CD14-positive monocyte (primary cell): ENCODE measurements around the gene CASTOR2. TPM values are rescaled to one million over a fixed set of nuclear protein-coding genes. Genes with fewer than 3 reads are reported as not detected.

Experiments
- DNase-seq, 3 donors: peaks; one replicate each; pipeline ENCODE4 v3.0.0-alpha.2; 2011 to 2022
- H2AFZ ChIP-seq: 2 replicates; pipeline ENCODE4 v1.6.0; 2012; ENCODE audit warnings: mild to moderate bottlenecking, low read depth, low read length, inconsistent platforms; ENCODE audit not compliant: insufficient read depth, poor library complexity, severe bottlenecking
- H3K27ac ChIP-seq, 2 donors: 1 replicate in 1 of 2; 2 replicates in 1 of 2; pipeline ENCODE4 v1.5.1; 2012 to 2013; ENCODE audit warnings: low read length in 2 of 2, control low read depth in 1 of 2, inconsistent platforms in 1 of 2, low read depth in 1 of 2, mild to moderate bottlenecking in 1 of 2
- H3K27me3 ChIP-seq, 2 donors: one replicate each; pipeline versions ENCODE4 v1.6.0 to v1.6.1; 2011 to 2013; ENCODE audit warnings: low read length in 2 of 2; ENCODE audit not compliant: control insufficient read depth in 2 of 2, insufficient read depth in 2 of 2
- H3K36me3 ChIP-seq, 2 donors: replicated peaks in 1 of 2; 1 replicate in 1 of 2; 2 replicates in 1 of 2; pipeline versions ENCODE4 v1.5.1 to v1.6.1; 2012 to 2013; ENCODE audit warnings: low read length in 2 of 2, control low read depth in 1 of 2, inconsistent platforms in 1 of 2, mild to moderate bottlenecking in 1 of 2; ENCODE audit not compliant: insufficient read depth in 2 of 2, control insufficient read depth in 1 of 2
- H3K4me1 ChIP-seq, 2 donors: 1 replicate in 1 of 2; 2 replicates in 1 of 2; pipeline versions ENCODE4 v1.5.1 to v1.6.1; 2012 to 2013; ENCODE audit warnings: low read length in 2 of 2, control low read depth in 1 of 2, inconsistent platforms in 1 of 2, mild to moderate bottlenecking in 1 of 2, moderate library complexity in 1 of 2; ENCODE audit not compliant: insufficient read depth in 2 of 2, control insufficient read depth in 1 of 2
- H3K4me2 ChIP-seq: replicated peaks from 2 replicates; pipeline ENCODE3; 2012; ENCODE audit warnings: low read length, moderate library complexity, mild to moderate bottlenecking; ENCODE audit not compliant: poor library complexity, severe bottlenecking; ENCODE audit errors: extremely low read depth
- H3K4me3 ChIP-seq, 3 experiments: fragments of 200-600 bp in 1 of 3; sonication (generic) in 1 of 3; replicated peaks in 1 of 3; 1 replicate in 2 of 3; 2 replicates in 1 of 3; pipeline ENCODE4 v1.5.1; 2011 to 2013; ENCODE audit warnings: low read length in 3 of 3, mild to moderate bottlenecking in 3 of 3, control low read depth in 2 of 3, low read depth in 2 of 3, inconsistent platforms in 1 of 3, moderate library complexity in 1 of 3
- H3K79me2 ChIP-seq: 2 replicates; pipeline ENCODE4 v1.6.0; 2012; ENCODE audit warnings: mild to moderate bottlenecking, control low read depth, inconsistent platforms, low read length, moderate library complexity; ENCODE audit not compliant: insufficient read depth
- H3K9ac ChIP-seq: 2 replicates; pipeline ENCODE4 v1.6.0; 2017; ENCODE audit warnings: low read length, mild to moderate bottlenecking; ENCODE audit not compliant: insufficient read depth, poor library complexity, severe bottlenecking
- H3K9me3 ChIP-seq, 2 donors: replicated peaks in 1 of 2; 1 replicate in 1 of 2; 2 replicates in 1 of 2; pipeline versions ENCODE4 v1.5.1 to v1.6.1; 2012 to 2013; ENCODE audit warnings: low read length in 2 of 2, control low read depth in 1 of 2; ENCODE audit not compliant: control insufficient read depth in 1 of 2, insufficient read depth in 1 of 2
- H4K20me1 ChIP-seq: 2 replicates; pipeline ENCODE4 v1.6.0; 2012; ENCODE audit warnings: mild to moderate bottlenecking, low read length, control low read depth, moderate library complexity; ENCODE audit not compliant: insufficient read depth
- H3K27ac Mint-ChIP-seq, 7 donors: one replicate each; pipeline ENCODE4 v1.8.0; 2020; ENCODE audit warnings: mild to moderate bottlenecking in 7 of 7, mixed read lengths in 7 of 7, moderate library complexity in 6 of 7, inconsistent platforms in 2 of 7
- H3K27me3 Mint-ChIP-seq, 3 donors: one replicate each; pipeline ENCODE4 v1.8.0; 2021 to 2022; ENCODE audit warnings: low read depth in 3 of 3, mild to moderate bottlenecking in 3 of 3, mixed read lengths in 3 of 3, moderate library complexity in 3 of 3, inconsistent platforms in 1 of 3
- H3K36me3 Mint-ChIP-seq, 2 donors: one replicate each; pipeline ENCODE4 v1.8.0; 2020; ENCODE audit warnings: mixed read lengths in 2 of 2, inconsistent platforms in 1 of 2, mild to moderate bottlenecking in 1 of 2
- H3K4me1 Mint-ChIP-seq: one replicate; pipeline ENCODE4 v1.8.0; 2020; ENCODE audit warnings: mild to moderate bottlenecking, mixed read lengths
- H3K4me3 Mint-ChIP-seq, 2 donors: one replicate each; pipeline ENCODE4 v1.8.0; 2020; ENCODE audit warnings: mild to moderate bottlenecking in 2 of 2, mixed read lengths in 2 of 2, moderate library complexity in 1 of 2
- H3K9me3 Mint-ChIP-seq, 7 donors: one replicate each; pipeline ENCODE4 v1.8.0; 2020 to 2022; ENCODE audit warnings: mixed read lengths in 7 of 7, mild to moderate bottlenecking in 6 of 7, moderate library complexity in 6 of 7, inconsistent platforms in 2 of 7
- WGBS: methylation state at CpG from one replicate; pipeline ENCODE4 v1.1.5; 2013; ENCODE audit warnings: missing lambda C conversion rate; ENCODE audit not compliant: insufficient coverage; 5-methylcytosine and 5-hydroxymethylcytosine counted together
- intact Hi-C, 2 donors: fragments of 100-400 bp; cut with micrococcal nuclease; formaldehyde crosslinking; loops; one replicate each; pipeline versions ENCODE4 v1.15.0 to v1.15.1; 2023
- polyA plus RNA-seq, 3 donors: library from polyadenylated mRNA; depleted of rRNA in 1 of 3; unstranded in 2 of 3; stranded (reverse) in 1 of 3; fragments of 300-500 nt in 2 of 3; fragments of >200 nt in 1 of 3; fragmentation: Illumina TruSeq in 2 of 3; gene quantifications; 1 replicate in 2 of 3; 2 replicates in 1 of 3; pipeline ENCODE4 v1.2.3, GENCODE V29; 2012 to 2021
- TF ChIP-seq, protein P1 (sequence below): fragments of 200-600 bp; IDR thresholded peaks from one replicate; pipeline ENCODE4 v1.8.0; 2022; ENCODE audit warnings: antibody characterized with exemption, mild to moderate bottlenecking

The CASTOR2 gene
- polyA plus RNA-seq, 3 donors = 0.29 to 2.4 (median 0.79) TPM

DNA sequence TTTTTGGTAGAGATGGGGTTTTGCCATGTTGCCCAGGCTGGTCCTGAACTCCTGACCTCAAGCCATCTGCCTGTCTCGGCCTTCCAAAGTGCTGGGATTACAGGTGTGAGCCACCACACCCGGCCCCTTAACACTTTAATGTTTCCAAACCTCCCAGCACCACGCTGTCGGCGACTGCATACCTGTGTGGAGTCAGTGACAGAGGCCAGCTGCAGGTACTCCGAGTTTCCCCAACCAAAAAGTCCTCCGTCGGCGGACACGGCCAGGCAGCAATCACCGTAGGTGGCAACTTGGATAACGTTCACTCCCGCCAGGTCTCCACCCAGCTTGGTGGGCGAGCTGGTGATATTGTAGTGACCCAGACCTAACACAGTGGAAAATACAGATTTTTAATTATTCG is 93.9 kb downstream of the CASTOR2 start:
- peaks cover 90 to 100% of the 10 kb centered on the region in 2 donors for H3K36me3 Mint-ChIP-seq
- H3K4me3 Mint-ChIP-seq = no peak overlapping the region
- peaks cover 85 to 100% of the 10 kb centered on the region in 2 donors for H3K36me3 ChIP-seq
- no peak overlapping the region for H2AFZ ChIP-seq
- H3K4me1 ChIP-seq = no peaks in the 10 kb centered on the region
- H4K20me1 ChIP-seq = no peaks in the 10 kb centered on the region
- H3K4me3 ChIP-seq = no peak overlapping the region
- intact Hi-C loops = no loop called here
- H3K27ac Mint-ChIP-seq = no peak overlapping the region
- H3K27me3 Mint-ChIP-seq = no peaks in the 10 kb centered on the region
- H3K4me2 ChIP-seq = no peak overlapping the region
- H3K27ac ChIP-seq = no peak overlapping the region
- no peaks in the 10 kb centered on the region for H3K9me3 ChIP-seq
- no peaks in the 10 kb centered on the region for H3K9me3 Mint-ChIP-seq
- DNase-seq = no peak
- no peaks in the 10 kb centered on the region for H3K4me1 Mint-ChIP-seq
- H3K79me2 ChIP-seq = no peaks in the 10 kb centered on the region
- WGBS = 100% methylated on average over 10 of the region's 15 CpGs
- TF ChIP-seq, protein P1, sequence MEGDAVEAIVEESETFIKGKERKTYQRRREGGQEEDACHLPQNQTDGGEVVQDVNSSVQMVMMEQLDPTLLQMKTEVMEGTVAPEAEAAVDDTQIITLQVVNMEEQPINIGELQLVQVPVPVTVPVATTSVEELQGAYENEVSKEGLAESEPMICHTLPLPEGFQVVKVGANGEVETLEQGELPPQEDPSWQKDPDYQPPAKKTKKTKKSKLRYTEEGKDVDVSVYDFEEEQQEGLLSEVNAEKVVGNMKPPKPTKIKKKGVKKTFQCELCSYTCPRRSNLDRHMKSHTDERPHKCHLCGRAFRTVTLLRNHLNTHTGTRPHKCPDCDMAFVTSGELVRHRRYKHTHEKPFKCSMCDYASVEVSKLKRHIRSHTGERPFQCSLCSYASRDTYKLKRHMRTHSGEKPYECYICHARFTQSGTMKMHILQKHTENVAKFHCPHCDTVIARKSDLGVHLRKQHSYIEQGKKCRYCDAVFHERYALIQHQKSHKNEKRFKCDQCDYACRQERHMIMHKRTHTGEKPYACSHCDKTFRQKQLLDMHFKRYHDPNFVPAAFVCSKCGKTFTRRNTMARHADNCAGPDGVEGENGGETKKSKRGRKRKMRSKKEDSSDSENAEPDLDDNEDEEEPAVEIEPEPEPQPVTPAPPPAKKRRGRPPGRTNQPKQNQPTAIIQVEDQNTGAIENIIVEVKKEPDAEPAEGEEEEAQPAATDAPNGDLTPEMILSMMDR = no peak
- H3K27me3 ChIP-seq = no peaks in the 10 kb centered on the region
- no peak overlapping the region for H3K9ac ChIP-seq

DNA sequence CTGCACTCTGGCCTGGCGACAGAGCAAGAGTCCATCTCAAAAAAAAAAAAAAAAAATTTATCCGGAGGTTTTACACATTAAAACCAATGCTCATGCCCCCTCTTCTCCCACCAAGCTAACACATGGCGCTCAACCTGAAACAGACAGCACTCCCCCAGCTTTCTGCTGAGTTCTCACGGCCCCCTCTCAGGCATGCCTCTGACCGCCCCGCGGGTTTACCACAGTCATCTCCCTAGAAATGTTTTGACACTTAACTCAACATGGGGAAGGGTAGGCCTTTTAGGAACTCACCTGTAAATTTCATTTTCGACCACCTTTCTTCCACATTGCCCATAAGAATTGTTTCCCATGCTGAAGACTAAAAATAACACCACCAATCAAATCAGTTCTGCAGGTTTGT is 99.8 kb downstream of the CASTOR2 start:
- no peak overlapping the region for H2AFZ ChIP-seq
- H3K4me1 ChIP-seq = no peaks in the 10 kb centered on the region
- no peak overlapping the region for H3K9ac ChIP-seq
- Mint-ChIP-seq H3K4me3 (no peak overlapping the region), H3K27me3 (no peaks in the 10 kb centered on the region), H3K9me3 (no peaks in the 10 kb centered on the region), H3K27ac (peak overlapping the region in 1 of 7 donors; percentile 33), H3K36me3 (peaks cover 74 to 100% of the 10 kb centered on the region in 2 donors), H3K4me1 (no peaks in the 10 kb centered on the region)
- H4K20me1 ChIP-seq = no peaks in the 10 kb centered on the region
- intact Hi-C loops = no loop called here
- H3K36me3 ChIP-seq = peaks cover 68 to 95% of the 10 kb centered on the region in 2 donors
- H3K79me2 ChIP-seq = no peaks in the 10 kb centered on the region
- no peaks in the 10 kb centered on the region for H3K27me3 ChIP-seq
- H3K9me3 ChIP-seq = no peaks in the 10 kb centered on the region
- no peak for DNase-seq
- no peak overlapping the region for H3K27ac ChIP-seq
- no peak overlapping the region for H3K4me2 ChIP-seq
- TF ChIP-seq, protein P1 = no peak
- H3K4me3 ChIP-seq = no peak overlapping the region
- WGBS = 79% methylated on average over 3 of the region's 8 CpGs
